Measurements from ENCODE around the gene IL1RAPL2. TPM values are rescaled to one million over a fixed set of nuclear protein-coding genes. Genes with fewer than 3 reads are reported as not detected.

Gene IL1RAPL2
- total and polyA plus RNA-seq, 2 donors (not counting 3 experiments of a cell fraction or from before 2014, with no cell fraction given) = not detected

DNA sequence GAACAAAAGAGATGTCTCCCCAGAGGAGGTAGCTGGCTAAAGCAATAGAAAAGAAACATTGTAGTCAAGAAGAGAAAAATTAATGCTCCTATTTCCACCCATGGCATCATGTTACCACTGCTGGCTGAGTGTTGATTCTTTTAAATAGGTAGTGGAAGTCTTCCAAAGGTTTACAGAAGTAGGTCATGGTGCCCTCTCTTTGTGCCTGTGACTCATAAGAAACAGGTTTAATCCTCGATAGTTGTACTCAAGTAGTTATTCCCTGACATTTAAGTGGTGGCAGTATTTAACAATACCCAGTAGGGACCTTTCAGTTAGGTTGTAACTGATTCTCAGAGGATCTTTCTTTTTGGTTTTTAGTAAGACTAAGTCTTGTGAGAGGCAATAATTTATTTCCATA, 406.7 kb downstream of the IL1RAPL2 start:
- Histone ChIP-seq H3K4me2 (ENCODE audit: insufficient read depth, low read length) (no peak overlapping the region), H2AFZ (ENCODE audit: low read depth, low read length) (no peak overlapping the region), H3K9ac (replicated peaks; ENCODE audit: extremely low read depth, insufficient read depth, low read length) (no peak overlapping the region), H3K27me3 (ENCODE audit: control insufficient read depth in 2 of 2, insufficient read depth in 2 of 2, low read length in 2 of 2) (no peaks in the 10 kb centered on the region), H3K9me1 (replicated peaks; ENCODE audit: control insufficient read depth, extremely low read depth, insufficient read depth, low read length) (no peaks in the 10 kb centered on the region), H3K79me2 (ENCODE audit: control insufficient read depth, insufficient read depth, low read length) (no peaks in the 10 kb centered on the region), H3K27ac (ENCODE audit: insufficient read depth, low read depth, low read length) (no peak overlapping the region), H3K4me1 (ENCODE audit: control insufficient read depth, extremely low read depth, insufficient read depth, low read length) (no peaks in the 10 kb centered on the region), H3K9me3 (replicated peaks; ENCODE audit: control insufficient read depth, insufficient read depth, low read length) (no peaks in the 10 kb centered on the region), H3K4me3 (replicated peaks in 1 of 3; ENCODE audit: insufficient read depth in 1 of 3, low read depth in 1 of 3, low read length in 3 of 3) (no peak overlapping the region), H3K36me3 (ENCODE audit: control insufficient read depth in 2 of 2, extremely low read depth in 1 of 2, insufficient read depth in 2 of 2, low read length in 2 of 2) (no peaks in the 10 kb centered on the region), H4K20me1 (replicated peaks; ENCODE audit: control insufficient read depth, extremely low read depth, insufficient read depth, low read length) (no peaks in the 10 kb centered on the region)
- TF ChIP-seq EZH2 (IDR thresholded peaks at IDR 0.05; ENCODE audit: borderline replicate concordance, low read depth, low read length, severe bottlenecking) = no peak
- TF ChIP-seq MYC (IDR thresholded peaks at IDR 0.05; ENCODE audit: low read depth, low read length) = no peak
- no peak for TF ChIP-seq POLR2A (IDR thresholded peaks at IDR 0.05; ENCODE audit: low read depth, low read length)
- DNase-seq (ENCODE audit: low read depth, low spot score) (no peak), FAIRE-seq (no peak)
- intact Hi-C loops (cut with micrococcal nuclease) (no loop called here), dilution Hi-C loops (cut with MboI; ENCODE audit: extremely low pct_ligation_motif_present, low sequenced_read_pairs) (no loop called here)
- POLR2A ChIA-PET = no interaction called here
- no TSS peak for BruUV-seq (replicated peaks)
- CTCF ChIA-PET = no interaction called here

- intact Hi-C loops (cut with micrococcal nuclease) = no loop called here
- no peak for TF ChIP-seq POLR2AphosphoS5 (IDR thresholded peaks at IDR 0.05; ENCODE audit: insufficient read depth, low read depth, low read length)
- TF ChIP-seq POLR2A (IDR thresholded peaks at IDR 0.05; ENCODE audit: low read depth, low read length) = no peak
- no peak for TF ChIP-seq JUN (IDR thresholded peaks at IDR 0.05; ENCODE audit: borderline replicate concordance, insufficient read depth, insufficient read length, low read depth)
- peak; percentile 49 for DNase-seq (ENCODE audit: low read depth, low spot score)
These were observed 421.1 kb downstream of the IL1RAPL2 start for GRCh38 chrX:104987063-104987462.

More at GRCh38 chrX:104987063-104987462, 421.1 kb downstream of the IL1RAPL2 start:
- Histone ChIP-seq H3K4me3 (replicated peaks in 1 of 3; ENCODE audit: insufficient read depth in 1 of 3, low read depth in 1 of 3, low read length in 3 of 3) (no peak overlapping the region), H3K36me3 (ENCODE audit: control insufficient read depth in 2 of 2, extremely low read depth in 1 of 2, insufficient read depth in 2 of 2, low read length in 2 of 2) (no peaks in the 10 kb centered on the region), H3K4me1 (ENCODE audit: control insufficient read depth, extremely low read depth, insufficient read depth, low read length) (no peaks in the 10 kb centered on the region), H4K20me1 (replicated peaks; ENCODE audit: control insufficient read depth, extremely low read depth, insufficient read depth, low read length) (no peaks in the 10 kb centered on the region), H3K9me1 (replicated peaks; ENCODE audit: control insufficient read depth, extremely low read depth, insufficient read depth, low read length) (no peaks in the 10 kb centered on the region), H3K4me2 (ENCODE audit: insufficient read depth, low read length) (no peak overlapping the region), H3K9me3 (replicated peaks; ENCODE audit: control insufficient read depth, insufficient read depth, low read length) (no peaks in the 10 kb centered on the region), H3K27me3 (ENCODE audit: control insufficient read depth in 2 of 2, insufficient read depth in 2 of 2, low read length in 2 of 2) (no peaks in the 10 kb centered on the region), H3K79me2 (ENCODE audit: control insufficient read depth, insufficient read depth, low read length) (no peaks in the 10 kb centered on the region), H3K9ac (replicated peaks; ENCODE audit: extremely low read depth, insufficient read depth, low read length) (no peak overlapping the region), H3K27ac (ENCODE audit: insufficient read depth, low read depth, low read length) (no peak overlapping the region), H2AFZ (ENCODE audit: low read depth, low read length) (no peak overlapping the region)
- ChIA-PET POLR2A (no interaction called here), CTCF (interaction anchor here (0.9 to 1.4 kb wide), 2 partner anchors 13 to 203 kb away, joined by 3 read pairs; no protein-coding TSS in a partner anchor)
- dilution Hi-C loops (cut with MboI; ENCODE audit: extremely low pct_ligation_motif_present, low sequenced_read_pairs) = no loop called here
- FAIRE-seq = no peak
- BruUV-seq (replicated peaks) = no TSS peak
